Ureter (tissue), 1 donor: ENCODE measurements around the gene BIRC2. TPM values are rescaled to one million over a fixed set of nuclear protein-coding genes. Genes with fewer than 3 reads are reported as not detected.
"Not testable (repeated sequence)": the region's sequence is repeated elsewhere in the genome, so short reads cannot be mapped to it uniquely, and the experiment has no call there.

Source experiments
- DNase-seq: peaks from one replicate; pipeline ENCODE4 v3.0.0-alpha.2; 2020; ENCODE audit warnings: low spot score
- total RNA-seq: library from RNA; stranded (reverse); gene quantifications from one replicate; pipeline ENCODE4 v1.2.4, GENCODE V29; 2023
- donor health status: DM: yes; HTN: yes; CAD: no.

The BIRC2 gene
- total RNA-seq, 1 donor from 2014 or later, result 44.4 TPM

DNA sequence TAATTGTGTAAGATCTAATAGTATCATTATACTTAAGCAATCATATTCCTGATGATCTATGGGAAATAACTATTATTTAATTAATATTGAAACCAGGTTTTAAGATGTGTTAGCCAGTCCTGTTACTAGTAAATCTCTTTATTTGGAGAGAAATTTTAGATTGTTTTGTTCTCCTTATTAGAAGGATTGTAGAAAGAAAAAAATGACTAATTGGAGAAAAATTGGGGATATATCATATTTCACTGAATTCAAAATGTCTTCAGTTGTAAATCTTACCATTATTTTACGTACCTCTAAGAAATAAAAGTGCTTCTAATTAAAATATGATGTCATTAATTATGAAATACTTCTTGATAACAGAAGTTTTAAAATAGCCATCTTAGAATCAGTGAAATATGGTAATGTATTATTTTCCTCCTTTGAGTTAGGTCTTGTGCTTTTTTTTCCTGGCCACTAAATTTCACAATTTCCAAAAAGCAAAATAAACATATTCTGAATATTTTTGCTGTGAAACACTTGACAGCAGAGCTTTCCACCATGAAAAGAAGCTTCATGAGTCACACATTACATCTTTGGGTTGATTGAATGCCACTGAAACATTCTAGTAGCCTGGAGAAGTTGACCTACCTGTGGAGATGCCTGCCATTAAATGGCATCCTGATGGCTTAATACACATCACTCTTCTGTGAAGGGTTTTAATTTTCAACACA is 23.3 kb upstream of the BIRC2 start:
- no peak for DNase-seq

DNA sequence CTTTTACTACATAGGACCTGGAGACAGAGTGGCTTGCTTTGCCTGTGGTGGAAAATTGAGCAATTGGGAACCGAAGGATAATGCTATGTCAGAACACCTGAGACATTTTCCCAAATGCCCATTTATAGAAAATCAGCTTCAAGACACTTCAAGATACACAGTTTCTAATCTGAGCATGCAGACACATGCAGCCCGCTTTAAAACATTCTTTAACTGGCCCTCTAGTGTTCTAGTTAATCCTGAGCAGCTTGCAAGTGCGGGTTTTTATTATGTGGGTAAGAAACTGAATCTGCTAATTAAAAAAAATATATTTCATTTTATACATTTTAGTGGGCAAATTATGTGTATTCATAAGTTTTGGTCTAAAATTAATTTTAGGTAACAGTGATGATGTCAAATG is 21.9 kb upstream of the BIRC2 start:
- no peak for DNase-seq

DNA sequence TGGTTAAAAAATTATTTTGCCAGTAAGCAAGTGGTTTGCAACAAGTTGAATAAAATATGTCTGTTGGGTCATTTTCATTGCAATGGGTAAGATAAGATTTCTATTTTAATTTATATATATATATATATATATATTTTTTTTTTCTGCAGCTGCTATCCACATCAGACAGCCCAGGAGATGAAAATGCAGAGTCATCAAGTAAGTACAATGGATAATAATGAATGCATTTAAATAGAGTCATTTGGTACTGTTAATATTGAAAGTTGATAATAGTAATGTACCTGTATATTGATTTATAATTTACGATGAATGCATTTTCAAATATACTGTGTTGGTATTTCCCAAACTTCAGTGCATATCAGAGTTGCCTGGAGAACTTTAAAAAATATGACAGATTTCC is 18.3 kb upstream of the BIRC2 start:
- no peak for DNase-seq

DNA sequence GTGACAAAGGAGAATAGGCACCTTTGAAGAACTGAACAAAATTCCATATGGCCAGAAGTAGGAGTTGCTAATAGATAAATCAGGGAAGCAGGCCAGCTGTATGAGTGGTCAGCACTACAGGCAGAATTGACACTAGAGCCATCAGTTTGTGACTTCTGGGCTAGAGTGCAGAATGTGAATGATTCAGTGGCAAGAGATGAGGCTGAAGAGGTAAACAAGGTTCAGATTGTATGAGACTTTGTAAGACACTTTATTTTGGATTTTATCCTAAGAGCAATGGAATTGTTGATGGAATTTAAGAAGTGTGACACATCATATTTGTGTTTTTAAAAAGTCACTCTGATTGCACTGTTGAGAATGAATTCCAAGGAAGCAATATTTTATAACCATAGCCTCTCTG is 16.8 kb upstream of the BIRC2 start:
- no peak for DNase-seq

DNA sequence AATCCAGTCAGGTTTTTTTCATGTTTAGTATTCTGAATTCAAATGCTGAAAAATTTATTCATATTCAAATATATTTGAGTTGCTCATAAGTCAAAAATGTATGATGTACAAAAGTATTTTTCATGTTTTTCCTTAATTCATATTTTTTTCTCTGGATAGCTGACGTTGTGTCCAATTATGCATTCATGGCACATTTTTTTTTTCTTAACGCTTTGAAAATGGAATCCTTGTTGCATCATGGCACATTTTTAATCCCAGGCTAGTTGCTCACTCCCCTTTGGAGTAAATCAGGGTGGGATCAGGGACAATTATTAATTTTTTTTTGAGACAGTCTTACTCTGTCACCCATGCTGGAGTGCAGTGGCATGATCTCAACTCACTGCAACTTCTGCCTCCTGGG is 15.7 kb upstream of the BIRC2 start:
- DNase-seq, result no peak

DNA sequence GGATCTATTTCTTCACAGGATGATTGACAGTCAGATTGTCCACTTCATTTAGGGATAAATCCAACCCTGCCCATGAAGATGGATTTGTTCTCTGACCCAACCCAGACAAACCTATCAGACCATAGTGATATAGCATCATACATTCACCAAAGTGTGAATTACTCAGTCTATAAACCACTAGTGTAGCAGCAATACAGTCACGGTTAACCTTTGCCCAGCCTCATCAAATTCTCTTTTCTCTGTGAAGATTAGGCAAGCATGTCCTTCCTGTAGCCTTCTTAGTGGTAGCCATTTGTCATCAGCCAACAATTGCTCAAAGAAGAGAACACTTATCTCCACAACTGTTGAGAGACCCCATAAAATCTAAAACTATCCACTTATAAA is 14.4 kb upstream of the BIRC2 start:
- no peak for DNase-seq

DNA sequence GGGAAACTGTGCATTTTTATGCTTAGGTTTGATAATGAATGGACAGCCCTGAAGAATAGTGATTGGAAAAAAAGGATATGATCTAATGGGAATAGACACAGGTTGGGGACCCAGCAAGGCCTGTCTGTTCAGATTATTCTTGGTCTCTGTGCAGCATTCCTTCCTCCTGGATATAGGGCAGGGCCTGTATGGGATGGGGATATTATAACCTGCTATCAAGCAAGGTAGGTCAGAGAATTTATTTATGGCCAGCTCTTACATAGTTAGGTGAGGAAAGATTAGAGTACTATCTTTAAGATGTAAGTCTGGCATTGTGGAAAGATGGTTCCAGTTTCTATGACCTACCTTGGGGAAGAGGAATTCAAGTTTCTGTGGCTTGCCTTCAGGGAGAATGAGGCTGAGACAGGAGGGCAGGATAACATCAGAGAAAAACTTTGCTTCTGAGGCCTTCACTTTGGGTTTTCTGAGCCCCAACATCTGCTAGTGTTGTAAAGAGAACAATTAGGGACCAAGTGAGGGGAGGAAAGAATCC is 8.5 kb upstream of the BIRC2 start:
- DNase-seq, result no peak

DNA sequence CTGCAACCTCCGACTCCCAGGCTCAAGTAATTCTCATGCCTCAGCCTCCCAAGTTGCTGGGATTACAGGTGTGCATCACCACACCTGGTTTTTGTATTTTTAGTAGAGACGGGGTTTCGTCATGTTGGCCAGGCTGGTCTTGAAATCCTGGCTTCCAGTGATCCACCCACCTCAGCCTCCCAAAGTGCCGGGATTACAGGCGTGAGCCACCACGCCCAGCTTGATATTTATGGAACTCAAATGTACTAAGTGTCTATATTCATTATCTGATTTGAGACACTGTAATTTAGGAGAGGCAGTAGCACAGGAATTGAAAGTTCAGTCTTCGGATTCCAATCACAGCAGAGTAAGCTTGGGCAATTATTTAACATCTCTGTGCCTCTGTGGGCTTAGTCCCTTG is 5.7 kb upstream of the BIRC2 start:
- not testable (repeated sequence) for DNase-seq

DNA sequence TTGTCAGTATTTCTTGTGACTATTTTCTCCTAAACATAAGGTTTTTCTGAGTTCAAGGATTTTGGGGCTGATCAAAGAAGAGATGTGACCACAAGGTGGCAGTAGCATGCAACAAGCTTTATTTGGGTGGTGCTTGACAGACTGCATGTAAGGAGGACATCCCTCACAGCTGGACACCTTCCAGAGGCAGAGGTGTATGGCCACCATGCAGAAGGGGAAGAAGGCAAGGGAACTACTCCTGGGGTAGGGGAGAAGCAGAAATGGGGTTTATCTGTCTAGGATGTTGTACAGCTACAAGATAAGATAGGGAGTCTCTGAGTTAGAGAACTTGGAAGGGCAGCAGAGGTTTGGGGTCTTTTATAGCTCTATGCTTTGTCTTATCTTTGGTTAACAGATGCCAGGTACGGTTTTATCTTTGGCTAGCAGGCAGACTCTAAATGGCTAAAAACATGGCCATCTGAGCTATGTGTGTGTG is 5.1 kb upstream of the BIRC2 start:
- DNase-seq, result peak; percentile 69

DNA sequence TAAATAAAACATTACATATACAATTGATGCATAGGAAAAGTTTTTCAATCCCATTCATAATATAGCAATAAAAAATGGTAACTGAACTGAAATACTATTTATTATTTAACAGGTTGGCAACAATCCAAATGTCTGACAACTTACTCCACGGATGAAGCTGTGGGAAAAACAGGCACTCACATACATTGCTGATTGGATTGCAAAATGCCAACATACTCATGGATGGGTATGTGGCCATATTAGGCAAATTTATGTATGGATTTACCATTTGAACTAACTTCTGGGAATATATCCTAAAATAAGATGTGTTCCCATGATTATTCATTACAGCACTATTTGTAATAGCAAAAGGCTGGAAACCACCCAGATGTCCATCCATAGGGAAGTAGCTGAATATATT is 3.2 kb upstream of the BIRC2 start:
- no peak for DNase-seq

DNA sequence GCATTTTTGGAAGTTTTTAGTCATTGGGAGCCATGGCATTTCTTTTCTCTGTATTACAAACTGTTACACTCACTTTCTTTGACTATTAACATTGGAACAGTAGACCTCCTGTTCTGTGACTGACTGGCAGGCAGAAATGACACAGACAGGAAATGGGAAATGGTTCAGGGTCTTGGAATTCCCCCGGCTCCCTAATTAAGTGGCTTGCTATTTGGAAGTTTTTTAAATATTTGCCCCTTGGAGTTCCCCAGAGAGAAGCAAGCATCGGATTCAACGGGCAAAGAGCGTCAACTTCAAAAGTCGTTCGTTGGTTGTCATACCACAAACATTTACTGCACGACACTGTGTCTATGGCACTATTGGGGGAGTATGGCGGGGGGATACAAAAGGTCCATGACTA is 1.1 kb upstream of the BIRC2 start:
- no peak for DNase-seq

DNA sequence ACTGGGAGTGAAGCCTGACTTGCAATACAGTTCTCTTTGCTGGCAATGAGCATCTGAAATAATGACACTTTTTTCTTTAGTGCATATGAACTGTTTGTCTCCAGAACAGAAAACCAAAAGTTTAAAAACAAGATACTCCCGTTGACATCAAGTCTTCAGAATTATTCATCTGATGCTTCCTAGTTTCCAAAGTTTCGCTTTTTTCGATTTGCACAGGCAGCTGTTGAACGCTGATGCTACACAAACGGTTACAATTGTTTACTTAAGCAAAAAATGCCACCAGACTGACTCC is 612 bp upstream of the BIRC2 start:
- no peak for DNase-seq

DNA sequence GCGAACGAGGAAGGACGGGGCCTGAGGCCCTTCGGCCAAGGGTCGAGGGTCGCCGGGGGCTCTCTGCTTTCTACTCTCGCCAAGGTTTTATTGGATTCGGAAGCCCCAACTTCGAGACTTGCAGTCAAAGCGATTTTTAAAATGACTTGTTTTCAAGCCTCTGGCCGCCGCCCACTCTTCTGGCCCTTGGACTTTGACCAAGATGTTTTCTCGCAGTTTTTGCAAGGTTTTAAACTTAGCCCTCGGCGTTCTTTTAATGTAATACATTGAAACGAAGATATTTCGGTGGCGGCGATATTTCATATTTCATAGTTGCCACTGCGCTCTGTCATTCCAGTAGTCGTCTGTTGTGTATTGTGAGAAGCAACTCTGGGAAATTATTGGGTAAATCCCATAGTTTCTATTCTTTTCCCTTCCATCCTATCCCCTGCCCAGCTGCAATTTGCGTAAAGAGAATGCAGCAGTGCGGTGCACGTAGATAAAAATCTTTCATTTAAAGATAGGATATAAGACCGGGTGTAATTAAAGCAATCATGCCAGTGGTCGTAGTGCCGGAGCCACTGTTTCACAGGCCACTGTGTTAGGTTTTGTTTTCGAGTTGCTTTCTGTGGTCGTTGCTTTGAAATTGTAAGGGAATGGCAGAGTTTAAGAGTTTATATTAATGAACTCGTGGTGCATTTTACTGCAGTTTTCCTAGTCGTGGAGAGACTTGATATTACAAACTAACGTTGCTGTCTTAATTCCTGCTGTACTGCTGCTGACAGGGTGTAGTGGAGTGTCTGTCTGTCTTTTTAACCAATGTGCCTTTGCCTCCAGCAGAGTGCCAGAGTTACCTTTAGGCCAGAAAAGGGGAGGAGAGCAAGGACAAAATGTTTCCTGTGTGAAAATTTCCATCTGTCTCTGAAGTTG is 702 bp downstream of the BIRC2 start:
- DNase-seq, result no peak

DNA sequence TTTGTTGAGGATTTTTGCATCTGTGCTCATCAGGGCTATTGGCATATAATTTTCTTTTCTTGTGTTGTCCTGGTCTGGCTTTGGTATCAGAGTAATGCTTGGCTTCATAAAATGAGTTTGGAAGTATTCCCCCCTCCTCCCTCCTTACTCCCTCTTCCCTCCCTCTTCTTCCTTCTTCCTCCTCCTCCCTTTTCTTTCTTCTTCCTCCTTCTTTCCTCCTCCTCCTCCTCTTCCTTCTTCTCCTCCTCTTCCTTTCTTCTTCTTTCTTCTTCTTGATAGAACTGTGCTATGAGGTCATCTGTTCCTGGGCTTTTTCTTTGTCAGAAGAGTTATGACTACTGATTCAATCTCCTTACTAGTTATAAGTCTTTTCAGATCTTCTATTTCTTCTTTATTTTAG is 10.1 kb downstream of the BIRC2 start:
- no peak for DNase-seq

DNA sequence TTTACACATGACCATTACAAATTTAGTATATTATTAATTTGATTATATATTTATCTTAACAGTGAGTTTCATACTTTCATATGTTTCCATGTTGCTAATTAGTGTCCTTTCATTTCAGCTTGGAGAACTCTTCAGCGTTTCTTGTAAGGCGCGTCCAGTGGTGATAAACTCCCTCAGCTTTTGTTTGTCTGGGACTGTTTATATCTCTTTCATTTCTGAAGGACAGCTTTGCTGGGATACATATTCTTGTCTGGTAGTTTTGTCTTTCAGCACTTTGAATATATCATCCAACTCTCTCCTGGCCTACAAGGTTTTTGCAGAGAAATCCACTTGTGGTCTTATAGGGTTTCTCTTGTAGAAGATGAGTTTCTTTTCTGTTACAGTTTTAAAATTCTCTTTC is 12.4 kb downstream of the BIRC2 start:
- no peak for DNase-seq

DNA sequence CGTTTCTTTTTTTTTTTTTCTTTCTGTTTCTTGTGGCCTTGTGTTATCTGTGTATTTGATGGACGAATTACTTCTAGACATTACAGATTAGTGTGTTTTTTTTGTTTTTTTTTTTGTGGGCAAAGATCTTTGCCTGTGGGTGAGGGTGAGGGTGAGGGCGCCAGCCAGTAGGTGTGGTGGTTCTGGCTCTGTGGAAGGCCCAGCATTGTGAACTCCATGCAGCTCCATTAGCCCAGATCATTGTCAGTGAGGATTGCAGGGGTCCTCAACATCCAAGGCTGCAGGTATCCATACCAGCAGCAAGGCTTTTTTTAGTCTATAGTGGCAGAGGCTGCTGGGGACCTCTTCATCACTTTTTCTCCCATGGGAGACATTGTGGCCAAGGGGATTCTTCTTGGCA is 13.7 kb downstream of the BIRC2 start:
- DNase-seq, result no peak

DNA sequence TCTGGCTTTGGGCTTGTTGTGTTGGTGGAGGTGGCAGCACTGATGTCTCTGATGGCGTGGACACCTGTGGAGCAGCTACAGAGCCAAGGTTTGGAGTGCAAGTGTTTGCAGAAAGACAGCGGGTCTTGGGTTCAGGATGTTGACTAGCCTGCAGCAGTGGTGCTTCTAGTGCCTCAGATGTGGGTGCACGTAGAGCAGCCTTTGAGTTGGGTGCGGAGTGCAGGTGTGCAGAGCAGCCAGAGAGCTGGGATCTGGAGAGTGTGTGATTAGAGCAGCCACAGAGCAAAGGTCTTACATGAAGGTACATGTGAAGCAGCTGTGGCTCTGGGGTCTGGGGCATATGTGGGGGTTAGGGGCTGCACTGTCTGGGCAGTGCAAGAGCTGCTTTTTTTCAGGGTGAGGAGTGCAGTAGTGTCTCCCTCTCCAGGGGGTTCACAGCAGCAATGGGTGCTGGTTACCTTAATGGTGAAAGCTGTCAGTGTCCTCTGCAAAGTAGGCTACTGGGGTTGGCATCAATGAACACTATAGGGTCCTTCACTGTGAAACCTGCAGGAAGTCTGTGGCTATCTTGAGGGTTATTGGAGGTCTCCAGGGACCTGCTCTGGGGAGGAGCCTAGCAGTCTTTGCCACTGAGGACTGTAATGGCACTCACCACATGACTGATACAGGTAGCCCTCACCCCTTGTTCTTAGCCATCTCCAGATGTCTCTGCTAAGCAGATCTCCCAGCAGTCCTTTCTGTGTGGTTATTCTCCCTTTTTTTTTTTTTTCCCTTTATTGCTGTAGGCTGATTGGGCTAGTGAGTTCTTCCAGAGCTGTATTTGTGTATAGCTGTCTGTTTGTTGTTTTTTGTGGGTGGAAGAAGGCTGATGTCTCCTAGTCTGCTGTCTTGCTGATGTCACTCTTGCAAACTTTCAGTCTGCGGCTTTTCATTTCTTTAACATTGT is 14.3 kb downstream of the BIRC2 start:
- DNase-seq, result no peak

DNA sequence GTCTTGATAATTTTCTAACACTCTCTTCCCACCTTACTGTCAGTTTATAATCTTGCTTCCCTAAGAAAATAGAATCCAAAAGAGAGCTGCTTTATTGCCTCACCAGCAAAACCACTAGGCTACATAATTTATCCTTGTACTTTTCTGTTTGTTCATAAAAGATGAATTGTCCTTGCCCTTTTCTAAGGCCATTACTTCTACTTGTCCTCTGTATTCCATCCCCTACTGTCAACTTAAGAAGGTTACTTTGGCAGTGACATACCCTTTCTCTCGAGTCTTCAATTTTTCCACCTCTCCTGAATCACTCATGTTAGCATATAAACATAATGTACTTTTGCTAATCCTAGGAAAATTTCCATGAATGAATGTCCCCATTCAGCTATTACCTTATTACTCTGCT is 18.0 kb downstream of the BIRC2 start:
- DNase-seq, result no peak

DNA sequence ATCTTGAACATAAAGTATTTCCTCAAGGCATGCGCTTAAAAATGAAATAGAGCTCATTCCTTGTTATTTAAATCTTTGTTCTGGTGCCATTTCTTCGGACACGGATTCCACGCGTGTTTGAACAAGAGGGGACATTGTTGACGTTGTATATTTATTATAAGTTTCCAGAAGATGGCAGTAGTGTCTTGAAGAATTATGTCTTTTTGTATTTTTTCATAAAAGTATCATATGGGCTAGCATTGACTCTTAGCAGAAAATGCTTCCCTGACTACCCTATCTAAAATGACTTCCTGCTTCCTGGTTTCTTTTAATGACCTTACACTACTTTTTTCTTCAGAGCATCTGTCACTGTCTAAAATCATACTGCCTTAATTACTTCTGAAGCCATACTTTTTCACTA is 20.4 kb downstream of the BIRC2 start:
- DNase-seq, result no peak

DNA sequence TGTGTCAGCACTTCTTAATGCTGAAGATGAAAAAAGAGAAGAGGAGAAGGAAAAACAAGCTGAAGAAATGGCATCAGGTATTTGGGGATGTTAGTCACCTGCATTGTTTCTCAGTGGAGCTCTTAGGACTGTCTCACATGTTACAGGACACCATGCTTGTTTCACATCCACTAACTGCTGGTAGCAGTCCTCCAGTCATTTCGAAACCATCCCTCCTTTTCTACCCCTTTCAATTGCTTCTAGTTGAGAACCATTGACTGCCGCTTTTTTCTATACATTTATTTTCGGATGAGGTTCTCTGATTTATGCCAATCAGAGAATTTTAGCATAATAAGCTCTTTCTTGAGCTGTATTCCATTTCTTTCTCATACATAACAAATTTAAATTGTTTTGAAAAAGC is 21.5 kb downstream of the BIRC2 start:
- DNase-seq, result no peak

DNA sequence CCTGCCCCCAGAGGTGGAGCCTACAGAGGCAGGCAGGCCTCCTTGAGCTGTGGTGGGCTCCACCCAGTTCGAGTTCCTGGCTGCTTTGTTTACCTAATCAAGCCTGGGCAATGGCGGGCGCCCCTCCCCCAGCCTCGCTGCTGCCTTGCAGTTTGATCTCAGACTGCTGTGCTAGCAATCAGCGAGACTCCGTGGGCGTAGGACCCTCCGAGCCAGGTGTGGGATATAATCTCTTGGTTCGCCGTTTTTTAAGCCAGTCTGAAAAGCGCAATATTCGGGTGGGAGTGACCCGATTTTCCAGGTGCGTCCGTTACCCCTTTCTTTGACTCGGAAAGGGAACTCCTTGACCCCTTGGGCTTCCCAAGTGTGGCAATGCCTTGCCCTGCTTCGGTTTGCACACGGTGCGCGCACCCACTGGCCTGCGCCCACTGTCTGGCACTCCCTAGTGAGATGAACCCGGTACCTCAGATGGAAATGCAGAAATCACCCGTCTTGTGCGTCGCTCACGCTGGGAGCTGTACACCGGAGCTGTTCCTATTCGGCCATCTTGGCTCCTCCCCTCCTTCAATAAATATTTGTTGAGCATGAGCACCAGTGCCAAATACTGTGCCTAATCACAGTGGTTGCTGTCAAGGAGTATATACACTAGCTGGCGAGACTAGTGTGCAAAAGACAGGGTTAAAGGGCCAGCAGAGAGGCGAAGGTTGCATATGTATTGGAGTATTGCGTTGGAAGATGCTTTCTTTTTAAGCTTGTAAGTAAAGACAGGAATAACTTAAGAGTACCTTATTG is 27.8 kb downstream of the BIRC2 start:
- DNase-seq, result not testable (repeated sequence)
